ENCODE results near the gene MIER2.

- TF ChIP-seq EZH2 (IDR thresholded peaks at IDR 0.05; ENCODE audit: borderline replicate concordance, control insufficient read depth, low read depth, low read length): no peak
- TF ChIP-seq, protein P1, sequence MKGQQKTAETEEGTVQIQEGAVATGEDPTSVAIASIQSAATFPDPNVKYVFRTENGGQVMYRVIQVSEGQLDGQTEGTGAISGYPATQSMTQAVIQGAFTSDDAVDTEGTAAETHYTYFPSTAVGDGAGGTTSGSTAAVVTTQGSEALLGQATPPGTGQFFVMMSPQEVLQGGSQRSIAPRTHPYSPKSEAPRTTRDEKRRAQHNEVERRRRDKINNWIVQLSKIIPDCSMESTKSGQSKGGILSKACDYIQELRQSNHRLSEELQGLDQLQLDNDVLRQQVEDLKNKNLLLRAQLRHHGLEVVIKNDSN (IDR thresholded peaks at IDR 0.05; ENCODE audit: borderline replicate concordance, extremely low read length, insufficient read depth, low read depth, low read length): no peak
- no peak for TF ChIP-seq NR2C2 (IDR thresholded peaks at IDR 0.05; ENCODE audit: borderline replicate concordance, control insufficient read depth, insufficient read length, low read depth)
- no peak for TF ChIP-seq POLR2AphosphoS5 (IDR thresholded peaks at IDR 0.05; ENCODE audit: low read length)
- TF ChIP-seq BMI1 (IDR thresholded peaks at IDR 0.05; ENCODE audit: borderline replicate concordance): no peak
- no peak for TF ChIP-seq NFXL1 (IDR thresholded peaks at IDR 0.05; ENCODE audit: borderline replicate concordance)
- TF ChIP-seq TBL1XR1 (IDR thresholded peaks at IDR 0.05; ENCODE audit: low read depth, low read length): no peak
- TF ChIP-seq CTCF (IDR thresholded peaks at IDR 0.05 in 2 of 3, conservative IDR thresholded peaks at IDR 0.05 in 1 of 3; ENCODE audit: control insufficient read depth in 2 of 3, extremely low read depth in 1 of 3, insufficient read depth in 1 of 3, low read depth in 3 of 3, low read length in 3 of 3): no peak
These were observed 39.1 kb downstream of the MIER2 start for GRCh38 chr19:305240-306150.

All from GM12878 (cell line).